Neutrophil (primary cell): ENCODE data around the gene SPDYA.

Experiments
- H3K27ac ChIP-seq: fragments of 200-600 bp; sonication (generic); 2 replicates; pipeline ENCODE4 v1.5.1; 2016; ENCODE audit warnings: mild to moderate bottlenecking, moderate library complexity
- H3K27me3 ChIP-seq: fragments of 200-600 bp; sonication (generic); 2 replicates; pipeline ENCODE4 v1.6.0; 2016; ENCODE audit warnings: mild to moderate bottlenecking
- H3K36me3 ChIP-seq: fragments of 200-600 bp; sonication (generic); 2 replicates; pipeline ENCODE4 v1.5.1; 2017
- H3K4me1 ChIP-seq, 2 experiments: fragments of 200-600 bp in 1 of 2; sonication (generic) in 1 of 2; 1 replicate in 1 of 2; 2 replicates in 1 of 2; pipeline versions ENCODE4 v1.5.1 to v1.6.1; 2013 to 2016; ENCODE audit warnings: low read depth in 1 of 2, low read length in 1 of 2, mild to moderate bottlenecking in 1 of 2, moderate library complexity in 1 of 2; ENCODE audit not compliant: control insufficient read depth in 1 of 2, insufficient read depth in 1 of 2
- H3K4me3 ChIP-seq, 2 experiments: fragments of 200-600 bp in 1 of 2; sonication (generic) in 1 of 2; 1 replicate in 1 of 2; 2 replicates in 1 of 2; pipeline ENCODE4 v1.5.1; 2013 to 2016; ENCODE audit warnings: low read depth in 1 of 2, low read length in 1 of 2, mild to moderate bottlenecking in 1 of 2, moderate library complexity in 1 of 2
- H3K9me3 ChIP-seq: fragments of 200-600 bp; sonication (generic); 2 replicates; pipeline ENCODE4 v1.5.1; 2016
- TF ChIP-seq, protein P1 (sequence below): fragments of 200-600 bp; sonication (generic); IDR thresholded peaks from 2 replicates; pipeline ENCODE4 v1.5.1; 2016; ENCODE audit warnings: antibody characterized with exemption

Gene SPDYA

DNA sequence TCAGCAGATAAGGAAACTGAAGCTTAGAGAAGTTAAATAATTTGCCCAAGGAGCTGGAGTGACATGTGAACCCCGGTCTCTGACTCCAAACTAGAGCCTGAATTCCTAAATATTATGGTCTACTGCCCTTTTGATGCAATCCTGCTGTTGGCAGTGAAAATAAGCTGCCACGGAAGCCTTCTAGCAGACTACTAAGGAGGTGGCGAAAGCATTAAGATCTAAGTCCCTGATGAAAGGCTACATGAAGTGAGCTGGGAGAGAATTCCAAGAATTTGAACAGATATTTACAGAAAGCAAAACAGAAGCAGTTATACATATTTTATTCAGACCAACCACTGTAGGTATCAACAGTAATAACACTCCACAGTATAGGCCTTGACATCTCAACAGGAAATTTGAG is 31.4 kb downstream of the SPDYA start:
- Histone ChIP-seq H3K4me3 (no peak overlapping the region), H3K4me1 (no peaks in the 10 kb centered on the region), H3K36me3 (no peaks in the 10 kb centered on the region), H3K27ac (no peak overlapping the region), H3K27me3 (no peaks in the 10 kb centered on the region), H3K9me3 (no peaks in the 10 kb centered on the region)
- TF ChIP-seq, protein P1, sequence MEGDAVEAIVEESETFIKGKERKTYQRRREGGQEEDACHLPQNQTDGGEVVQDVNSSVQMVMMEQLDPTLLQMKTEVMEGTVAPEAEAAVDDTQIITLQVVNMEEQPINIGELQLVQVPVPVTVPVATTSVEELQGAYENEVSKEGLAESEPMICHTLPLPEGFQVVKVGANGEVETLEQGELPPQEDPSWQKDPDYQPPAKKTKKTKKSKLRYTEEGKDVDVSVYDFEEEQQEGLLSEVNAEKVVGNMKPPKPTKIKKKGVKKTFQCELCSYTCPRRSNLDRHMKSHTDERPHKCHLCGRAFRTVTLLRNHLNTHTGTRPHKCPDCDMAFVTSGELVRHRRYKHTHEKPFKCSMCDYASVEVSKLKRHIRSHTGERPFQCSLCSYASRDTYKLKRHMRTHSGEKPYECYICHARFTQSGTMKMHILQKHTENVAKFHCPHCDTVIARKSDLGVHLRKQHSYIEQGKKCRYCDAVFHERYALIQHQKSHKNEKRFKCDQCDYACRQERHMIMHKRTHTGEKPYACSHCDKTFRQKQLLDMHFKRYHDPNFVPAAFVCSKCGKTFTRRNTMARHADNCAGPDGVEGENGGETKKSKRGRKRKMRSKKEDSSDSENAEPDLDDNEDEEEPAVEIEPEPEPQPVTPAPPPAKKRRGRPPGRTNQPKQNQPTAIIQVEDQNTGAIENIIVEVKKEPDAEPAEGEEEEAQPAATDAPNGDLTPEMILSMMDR: no peak

DNA sequence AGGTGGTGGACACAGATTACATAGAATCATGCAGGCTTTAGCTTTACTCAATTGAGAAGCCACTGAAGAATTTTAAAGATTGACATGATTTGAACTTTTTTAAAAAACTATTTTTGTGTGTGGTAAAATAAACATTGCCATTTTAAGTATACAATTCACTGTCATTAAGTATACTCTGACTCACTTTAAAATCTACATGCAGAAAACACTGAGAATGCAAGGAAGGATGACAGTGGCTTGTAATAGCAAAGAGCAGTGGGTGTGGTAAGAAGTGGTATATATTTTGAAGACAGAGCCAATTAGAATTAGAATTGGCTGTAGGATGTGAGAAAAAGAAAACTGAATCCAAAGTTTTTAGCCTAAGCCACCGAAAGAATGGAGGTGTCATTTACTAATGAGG is 44.6 kb downstream of the SPDYA start:
- Histone ChIP-seq H3K27me3 (no peaks in the 10 kb centered on the region), H3K9me3 (no peaks in the 10 kb centered on the region), H3K4me1 (no peaks in the 10 kb centered on the region), H3K4me3 (no peak overlapping the region), H3K36me3 (no peaks in the 10 kb centered on the region), H3K27ac (no peak overlapping the region)
- TF ChIP-seq, protein P1: no peak

DNA sequence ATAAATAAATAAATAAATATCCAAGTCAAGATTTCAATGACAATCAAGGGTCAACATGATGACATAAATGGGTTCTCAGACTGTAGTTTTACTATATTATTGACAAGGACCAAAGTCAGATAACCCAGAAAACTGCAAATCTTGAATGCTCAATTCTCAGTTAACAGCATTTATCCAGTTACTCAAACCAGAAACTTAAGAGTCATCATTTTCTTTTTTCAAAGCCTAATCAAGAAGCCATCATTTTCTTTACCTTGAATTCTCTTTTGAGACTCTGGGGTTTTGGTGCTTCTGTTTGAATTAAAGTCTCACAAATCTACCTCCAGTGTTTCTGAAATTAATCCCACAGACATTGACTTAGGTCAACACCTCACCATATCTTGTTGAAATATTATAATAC is 45.3 kb downstream of the SPDYA start:
- H3K4me1 ChIP-seq: no peaks in the 10 kb centered on the region
- H3K4me3 ChIP-seq: no peak overlapping the region
- H3K9me3 ChIP-seq: no peaks in the 10 kb centered on the region
- TF ChIP-seq, protein P1: no peak
- H3K27me3 ChIP-seq: no peaks in the 10 kb centered on the region
- H3K36me3 ChIP-seq: no peaks in the 10 kb centered on the region
- no peak overlapping the region for H3K27ac ChIP-seq

DNA sequence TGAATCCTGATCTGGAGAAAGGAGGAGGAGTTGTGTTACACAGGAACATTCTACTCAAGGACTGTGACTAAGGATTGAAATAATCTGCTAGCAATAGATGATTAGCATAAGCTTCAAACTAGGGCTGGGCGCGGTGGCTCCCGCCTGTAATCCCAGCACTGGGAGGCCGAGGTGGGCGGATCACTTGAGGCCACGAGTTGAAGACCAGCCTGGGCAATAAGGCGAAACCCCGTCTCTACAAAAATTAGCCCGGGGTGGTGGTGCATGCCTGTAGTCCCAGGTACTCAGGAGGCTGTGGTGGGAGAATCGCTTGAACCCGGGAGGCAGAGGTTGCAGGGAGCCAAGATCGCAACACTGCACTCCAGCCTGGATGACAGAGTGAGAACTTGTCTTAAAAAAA is 58.0 kb downstream of the SPDYA start:
- H3K4me3 ChIP-seq: no peak overlapping the region
- H3K9me3 ChIP-seq: no peaks in the 10 kb centered on the region
- TF ChIP-seq, protein P1: no peak
- no peaks in the 10 kb centered on the region for H3K27me3 ChIP-seq
- no peak overlapping the region for H3K27ac ChIP-seq
- H3K36me3 ChIP-seq: peaks cover 4% of the 10 kb centered on the region
- H3K4me1 ChIP-seq: peaks cover 18 to 20% of the 10 kb centered on the region in 2 experiments

DNA sequence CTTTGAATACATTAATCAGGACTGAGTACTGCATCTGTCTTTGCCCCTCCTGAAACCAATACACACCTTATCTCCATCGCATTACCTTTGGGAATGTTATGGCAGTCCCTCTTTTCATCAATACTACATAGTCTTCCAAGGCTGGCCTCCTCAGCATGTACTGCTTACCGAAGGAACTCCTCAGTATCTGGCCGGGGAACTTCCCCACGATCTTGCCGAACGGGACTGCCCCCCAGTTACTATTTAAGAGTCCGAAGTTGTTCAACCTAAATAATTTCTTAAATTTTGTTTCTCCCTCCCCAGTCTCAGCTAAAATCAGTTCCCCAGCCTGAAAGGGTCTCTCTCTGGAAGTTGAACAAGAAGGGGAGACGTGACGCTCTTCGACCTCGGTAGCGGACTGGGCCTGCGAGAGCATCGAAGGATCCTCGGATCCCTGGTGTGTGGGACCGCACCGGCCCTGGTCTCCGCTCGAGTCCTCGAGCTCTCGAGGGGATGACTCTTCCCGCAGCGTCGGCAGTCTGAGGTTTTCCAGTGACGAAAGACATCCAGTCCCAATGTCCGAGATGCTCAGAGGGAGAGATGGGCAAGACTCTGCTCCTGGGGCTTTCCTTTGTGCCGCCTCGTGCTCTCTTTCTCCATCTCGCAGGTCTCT is 59.0 kb downstream of the SPDYA start:
- Histone ChIP-seq H3K36me3 (no peaks in the 10 kb centered on the region), H3K9me3 (no peaks in the 10 kb centered on the region), H3K4me3 (peak overlapping the region; percentile 68 to 78), H3K4me1 (peaks cover 18 to 20% of the 10 kb centered on the region in 2 experiments), H3K27ac (peak overlapping the region; percentile 69), H3K27me3 (peaks cover 6% of the 10 kb centered on the region)
- TF ChIP-seq, protein P1: no peak
